WI38 (cell line): ENCODE measurements around the gene ARHGEF18.

Experiments
- H3K4me3 ChIP-seq: 2 replicates; pipeline ENCODE4 v1.5.1; 2011; ENCODE audit warnings: low read depth, mild to moderate bottlenecking, control low read depth, low read length
- CTCF ChIP-seq: IDR thresholded peaks from 2 replicates; pipeline ENCODE4 v1.5.1; 2012; ENCODE audit warnings: low read depth, mild to moderate bottlenecking, control low read depth, low read length

Gene ARHGEF18

GRCh38 chr19:7349961-7350711, 1.4 kb downstream of the ARHGEF18 start:
- TF ChIP-seq CTCF: no peak
- no peak overlapping the region for H3K4me3 ChIP-seq

- no peak for TF ChIP-seq CTCF
- H3K4me3 ChIP-seq: no peak overlapping the region
Measured at GRCh38 chr19:7351861-7352260, 3.1 kb downstream of the ARHGEF18 start.

- no peak for TF ChIP-seq CTCF
Measured at GRCh38 chr19:7355151-7355820, 6.5 kb downstream of the ARHGEF18 start.

GRCh38 chr19:7355871-7356270, 7.1 kb downstream of the ARHGEF18 start:
- no peak overlapping the region for H3K4me3 ChIP-seq
- no peak for TF ChIP-seq CTCF

More at GRCh38 chr19:7355151-7355820, 6.5 kb downstream of the ARHGEF18 start:
- no peak overlapping the region for H3K4me3 ChIP-seq

- no peak for TF ChIP-seq CTCF
- H3K4me3 ChIP-seq: no peak overlapping the region
Measured at GRCh38 chr19:7356899-7357627, 8.3 kb downstream of the ARHGEF18 start.

- TF ChIP-seq CTCF: no peak
- no peak overlapping the region for H3K4me3 ChIP-seq
Measured at GRCh38 chr19:7358102-7358597, 9.4 kb downstream of the ARHGEF18 start.
